ENCODE measurements around the gene GPR132.

The GPR132 gene

DNA sequence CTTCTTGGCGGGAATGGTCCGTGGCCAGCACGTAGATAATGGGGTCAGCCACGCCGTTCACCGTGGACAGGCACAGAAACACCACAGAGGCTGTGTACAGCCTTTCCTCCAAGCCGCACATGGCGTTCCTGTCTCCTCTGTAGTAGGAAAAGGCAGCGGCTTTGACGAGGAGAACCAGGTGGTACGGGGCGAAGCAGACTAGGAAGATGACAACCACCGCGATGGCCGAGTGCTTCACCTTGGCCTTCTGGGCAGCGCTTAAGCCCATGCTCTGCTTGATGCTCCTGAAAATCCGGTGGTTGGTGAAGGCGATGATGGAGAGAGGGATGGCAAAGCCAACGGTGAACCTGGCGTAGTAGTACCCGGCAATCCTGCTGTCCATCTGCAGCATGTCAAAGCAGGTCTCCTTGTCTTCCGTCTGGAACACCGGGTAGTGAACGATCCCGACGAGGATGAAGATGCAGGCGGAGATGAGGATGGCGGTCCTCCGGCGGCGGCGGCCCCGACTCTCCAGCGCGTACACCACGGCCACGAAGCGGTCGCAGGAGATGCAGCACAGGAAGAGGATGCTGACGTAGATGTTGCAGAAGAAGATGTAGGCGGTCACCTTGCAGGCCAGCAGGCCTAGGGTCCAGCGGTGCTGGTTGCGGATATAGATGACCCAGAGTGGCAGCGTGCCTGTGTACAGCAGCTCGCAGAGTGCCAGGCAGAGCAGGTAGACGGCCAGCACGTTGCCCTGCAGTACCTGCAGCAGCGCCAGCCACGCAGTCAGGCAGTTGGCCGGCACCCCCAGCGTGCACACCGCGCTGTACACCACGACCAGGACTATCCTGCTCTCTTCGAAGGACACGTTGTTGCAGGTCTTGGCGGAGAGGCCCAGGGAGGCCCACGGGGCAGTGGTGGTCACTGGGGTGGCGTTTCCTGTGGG lies 13.8 kb downstream of the GPR132 start:
- no peak for DNase-seq
- no peak overlapping the region for H3K27ac ChIP-seq (ENCODE audit: insufficient read depth in 1 of 2, low read depth in 1 of 2, low read length in 2 of 2, poor library complexity in 1 of 2, severe bottlenecking in 2 of 2)
- POLR2A ChIA-PET: no interaction called here
- H3K4me3 ChIP-seq (ENCODE audit: control insufficient read depth in 1 of 7, extremely low read depth in 1 of 7, insufficient read depth in 4 of 7, low read depth in 2 of 7, low read length in 6 of 7): no peak overlapping the region
- H3K36me3 ChIP-seq (ENCODE audit: control insufficient read depth in 4 of 4, insufficient read depth in 4 of 4, low read length in 3 of 4): no peaks in the 10 kb centered on the region
- no peaks in the 10 kb centered on the region for H3K27me3 ChIP-seq (replicated peaks in 2 of 5; ENCODE audit: control insufficient read depth in 4 of 5, insufficient read depth in 5 of 5, low read length in 4 of 5)
- H3K4me1 ChIP-seq (ENCODE audit: control extremely low read depth in 1 of 4, control insufficient read depth in 4 of 4, insufficient read depth in 4 of 4, low read length in 3 of 4): peaks cover 0 to 10% (median 4%) of the 10 kb centered on the region in 4 experiments
- CTCF ChIA-PET: interaction anchor here (16.8 kb wide), 1 partner anchor 37 kb away, joined by 187 read pairs; no protein-coding TSS in a partner anchor
- 97% methylated on average over 52 of the region's 59 CpGs for WGBS (ENCODE audit: insufficient coverage)
- H3K9me3 ChIP-seq (ENCODE audit: control extremely low read depth in 1 of 5, control insufficient read depth in 4 of 5, insufficient read depth in 2 of 5, low read depth in 1 of 5, low read length in 4 of 5): no peaks in the 10 kb centered on the region

DNA sequence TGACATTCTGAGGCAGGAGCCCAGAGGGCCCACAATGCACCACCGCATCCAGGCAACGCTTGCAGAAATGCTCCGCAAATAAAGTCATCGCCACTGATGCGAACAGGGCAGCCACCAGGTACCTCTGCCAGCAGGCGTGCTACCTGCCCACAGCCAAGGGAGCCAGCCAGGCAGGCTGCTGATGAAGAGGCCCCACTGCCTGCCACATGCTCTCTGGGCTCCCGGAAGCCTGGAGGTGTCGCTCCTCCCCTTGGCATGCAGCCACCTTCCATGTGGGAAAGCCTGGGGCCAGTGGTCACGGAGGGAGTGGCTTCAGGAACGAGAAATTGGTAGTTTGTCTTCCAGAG lies 14.7 kb downstream of the GPR132 start:
- Histone ChIP-seq H3K36me3 (ENCODE audit: control insufficient read depth in 4 of 4, insufficient read depth in 4 of 4, low read length in 3 of 4) (no peaks in the 10 kb centered on the region), H3K27me3 (replicated peaks in 2 of 5; ENCODE audit: control insufficient read depth in 4 of 5, insufficient read depth in 5 of 5, low read length in 4 of 5) (no peaks in the 10 kb centered on the region), H3K4me3 (ENCODE audit: control insufficient read depth in 1 of 7, extremely low read depth in 1 of 7, insufficient read depth in 4 of 7, low read depth in 2 of 7, low read length in 6 of 7) (no peak overlapping the region), H3K4me1 (ENCODE audit: control extremely low read depth in 1 of 4, control insufficient read depth in 4 of 4, insufficient read depth in 4 of 4, low read length in 3 of 4) (peaks cover 0 to 16% (median 7%) of the 10 kb centered on the region in 4 experiments), H3K27ac (ENCODE audit: insufficient read depth in 1 of 2, low read depth in 1 of 2, low read length in 2 of 2, poor library complexity in 1 of 2, severe bottlenecking in 2 of 2) (no peak overlapping the region), H3K9me3 (ENCODE audit: control extremely low read depth in 1 of 5, control insufficient read depth in 4 of 5, insufficient read depth in 2 of 5, low read depth in 1 of 5, low read length in 4 of 5) (no peaks in the 10 kb centered on the region)
- peak in 2 of 3 donors; percentile 60 to 66 for DNase-seq
- ChIA-PET CTCF (interaction anchor here (8.0 kb wide), 1 partner anchor 23 kb away, joined by 49 read pairs; no protein-coding TSS in a partner anchor), POLR2A (no interaction called here)
- WGBS (ENCODE audit: insufficient coverage): 60% methylated on average over 9 of the region's 10 CpGs

DNA sequence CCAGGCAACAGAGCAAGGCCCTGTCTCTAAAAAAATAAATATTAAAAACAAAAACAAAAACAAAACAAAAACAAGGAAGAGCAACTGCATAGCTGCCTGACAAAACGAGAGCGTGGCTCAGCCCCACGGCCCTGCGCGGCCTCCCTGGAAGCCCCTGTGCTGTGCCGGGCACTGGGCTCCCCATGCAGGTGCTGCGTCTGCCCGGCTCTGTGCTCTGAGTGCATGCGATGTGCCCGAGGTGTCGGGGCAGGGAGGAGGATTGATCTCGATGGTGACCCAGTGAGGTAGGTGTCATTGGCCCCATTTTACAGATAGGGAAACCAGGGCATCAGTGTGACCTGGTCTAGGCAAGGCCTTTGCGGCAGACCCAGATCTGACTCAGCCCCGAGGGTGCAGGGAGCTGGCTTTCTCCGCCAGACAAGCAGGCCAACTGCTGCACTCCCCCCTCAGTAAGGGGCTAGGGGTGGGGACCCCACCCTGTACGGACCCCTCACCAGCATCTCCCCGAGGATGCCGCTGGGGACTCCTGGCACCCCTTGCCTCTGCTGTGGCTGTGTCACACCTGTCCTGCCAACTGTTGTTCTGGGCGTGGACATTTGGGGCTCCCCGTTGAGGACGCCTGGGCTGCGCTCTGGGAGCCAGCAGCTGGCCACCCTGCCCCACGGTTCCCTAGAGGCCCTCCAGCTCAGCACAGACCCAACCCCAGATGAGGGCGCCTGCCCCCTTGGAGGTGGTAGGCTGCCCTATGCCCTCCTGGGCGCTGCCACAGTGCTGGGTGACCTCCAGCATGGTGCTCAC lies 15.3 kb downstream of the GPR132 start:
- Histone ChIP-seq H3K27ac (ENCODE audit: insufficient read depth in 1 of 2, low read depth in 1 of 2, low read length in 2 of 2, poor library complexity in 1 of 2, severe bottlenecking in 2 of 2) (no peak overlapping the region), H3K36me3 (ENCODE audit: control insufficient read depth in 4 of 4, insufficient read depth in 4 of 4, low read length in 3 of 4) (no peaks in the 10 kb centered on the region), H3K4me3 (ENCODE audit: control insufficient read depth in 1 of 7, extremely low read depth in 1 of 7, insufficient read depth in 4 of 7, low read depth in 2 of 7, low read length in 6 of 7) (no peak overlapping the region), H3K27me3 (replicated peaks in 2 of 5; ENCODE audit: control insufficient read depth in 4 of 5, insufficient read depth in 5 of 5, low read length in 4 of 5) (peaks cover 0 to under 1% (median 0%) of the 10 kb centered on the region in 5 experiments), H3K9me3 (ENCODE audit: control extremely low read depth in 1 of 5, control insufficient read depth in 4 of 5, insufficient read depth in 2 of 5, low read depth in 1 of 5, low read length in 4 of 5) (no peaks in the 10 kb centered on the region), H3K4me1 (ENCODE audit: control extremely low read depth in 1 of 4, control insufficient read depth in 4 of 4, insufficient read depth in 4 of 4, low read length in 3 of 4) (peaks cover 0 to 17% (median 9%) of the 10 kb centered on the region in 4 experiments)
- 90% methylated on average over 21 of the region's 25 CpGs for WGBS (ENCODE audit: insufficient coverage)
- CTCF ChIA-PET: interaction anchor here (8.0 kb wide), 1 partner anchor 24 kb away, joined by 49 read pairs; no protein-coding TSS in a partner anchor
- DNase-seq: no peak
- POLR2A ChIA-PET: no interaction called here

DNA sequence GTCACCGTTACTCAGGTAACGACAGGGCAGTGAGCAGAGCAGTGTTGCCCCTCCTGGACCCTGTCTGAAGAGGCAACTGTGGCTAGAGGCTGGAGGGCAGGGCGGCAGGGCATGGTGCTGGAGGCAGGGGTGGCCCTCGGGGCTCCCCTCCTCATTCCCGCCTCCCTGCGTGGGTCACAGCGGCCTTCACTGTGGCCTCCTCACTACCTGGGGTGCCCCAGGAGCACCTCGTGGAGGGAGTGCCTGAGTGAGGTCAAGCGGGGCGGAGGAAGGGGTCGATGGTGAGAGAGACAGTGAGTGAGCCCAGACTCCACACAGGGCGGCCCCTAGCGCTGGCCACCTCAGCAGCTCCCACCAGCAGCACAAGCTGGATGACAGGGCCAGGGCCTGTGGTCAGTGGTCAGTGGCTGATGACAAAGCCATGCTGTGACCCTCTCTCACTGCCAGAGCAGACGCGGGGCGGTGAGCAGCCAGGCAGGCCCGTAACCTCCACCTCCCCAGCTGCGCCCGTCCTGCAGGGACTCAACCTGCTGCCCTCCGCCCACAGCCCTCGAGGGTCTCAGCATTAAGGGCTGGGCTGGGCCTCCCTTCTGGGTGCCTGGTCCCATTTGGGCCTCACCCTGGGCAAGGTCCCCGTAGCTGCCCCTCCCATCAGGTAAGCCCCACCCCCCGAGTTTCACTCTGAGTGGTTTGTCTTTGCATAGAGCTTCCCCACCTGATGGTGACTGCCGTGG lies 17.8 kb downstream of the GPR132 start:
- Histone ChIP-seq H3K27me3 (replicated peaks in 2 of 5; ENCODE audit: control insufficient read depth in 4 of 5, insufficient read depth in 5 of 5, low read length in 4 of 5) (peaks cover 0 to 2% (median 0%) of the 10 kb centered on the region in 5 experiments), H3K36me3 (ENCODE audit: control insufficient read depth in 4 of 4, insufficient read depth in 4 of 4, low read length in 3 of 4) (no peaks in the 10 kb centered on the region), H3K27ac (ENCODE audit: insufficient read depth in 1 of 2, low read depth in 1 of 2, low read length in 2 of 2, poor library complexity in 1 of 2, severe bottlenecking in 2 of 2) (no peak overlapping the region), H3K4me3 (ENCODE audit: control insufficient read depth in 1 of 7, extremely low read depth in 1 of 7, insufficient read depth in 4 of 7, low read depth in 2 of 7, low read length in 6 of 7) (no peak overlapping the region), H3K4me1 (ENCODE audit: control extremely low read depth in 1 of 4, control insufficient read depth in 4 of 4, insufficient read depth in 4 of 4, low read length in 3 of 4) (peaks cover 0 to 21% (median 13%) of the 10 kb centered on the region in 4 experiments), H3K9me3 (ENCODE audit: control extremely low read depth in 1 of 5, control insufficient read depth in 4 of 5, insufficient read depth in 2 of 5, low read depth in 1 of 5, low read length in 4 of 5) (no peaks in the 10 kb centered on the region)
- ChIA-PET CTCF (interaction anchor here (0.7 to 8.8 kb wide), 8 partner anchors 10 to 153 kb away, joined by 3 to 100 read pairs (median 13); no protein-coding TSS in a partner anchor), POLR2A (interaction anchor here (0.8 kb wide), 1 partner anchor 39 kb away, joined by 4 read pairs; no protein-coding TSS in a partner anchor)
- DNase-seq: no peak
- 94% methylated on average over 21 of the region's 24 CpGs for WGBS (ENCODE audit: insufficient coverage)

DNA sequence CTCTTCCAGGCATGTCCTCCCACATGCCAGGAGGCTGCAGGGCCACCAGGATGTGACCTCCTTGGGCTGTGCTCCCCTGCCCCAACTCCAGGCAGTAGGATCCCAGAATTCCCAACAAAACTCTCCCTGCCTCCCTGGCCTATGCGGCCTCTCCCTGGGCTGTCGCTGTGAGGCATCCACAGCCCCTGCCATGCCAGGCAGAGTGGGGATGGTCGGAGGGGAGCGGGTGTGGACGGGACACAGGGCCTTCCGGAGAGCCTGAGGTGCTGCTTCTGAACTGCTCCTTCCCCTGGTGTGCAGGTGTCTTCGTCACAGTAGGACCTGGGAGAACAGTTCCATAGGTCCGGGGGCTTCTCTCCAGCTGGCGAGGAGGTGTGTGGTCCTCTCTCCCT lies 18.3 kb downstream of the GPR132 start:
- 96% methylated on average over 8 of the region's 9 CpGs for WGBS (ENCODE audit: insufficient coverage)
- no peaks in the 10 kb centered on the region for H3K9me3 ChIP-seq (ENCODE audit: control extremely low read depth in 1 of 5, control insufficient read depth in 4 of 5, insufficient read depth in 2 of 5, low read depth in 1 of 5, low read length in 4 of 5)
- no peak overlapping the region for H3K4me3 ChIP-seq (ENCODE audit: control insufficient read depth in 1 of 7, extremely low read depth in 1 of 7, insufficient read depth in 4 of 7, low read depth in 2 of 7, low read length in 6 of 7)
- H3K4me1 ChIP-seq (ENCODE audit: control extremely low read depth in 1 of 4, control insufficient read depth in 4 of 4, insufficient read depth in 4 of 4, low read length in 3 of 4): peaks cover 0 to 21% (median 13%) of the 10 kb centered on the region in 4 experiments
- POLR2A ChIA-PET: interaction anchor here (1.9 kb wide), 1 partner anchor 18 kb away, joined by 9 read pairs; the partner anchor contains the start of gene GPR132
- CTCF ChIA-PET: interaction anchor here (0.7 to 8.8 kb wide), 14 partner anchors 11 to 152 kb away, joined by 3 to 100 read pairs (median 17); partner anchors contain the start of gene CDCA4
- no peak overlapping the region for H3K27ac ChIP-seq (ENCODE audit: insufficient read depth in 1 of 2, low read depth in 1 of 2, low read length in 2 of 2, poor library complexity in 1 of 2, severe bottlenecking in 2 of 2)
- peaks cover 0 to 4% (median 0%) of the 10 kb centered on the region in 5 experiments for H3K27me3 ChIP-seq (replicated peaks in 2 of 5; ENCODE audit: control insufficient read depth in 4 of 5, insufficient read depth in 5 of 5, low read length in 4 of 5)
- H3K36me3 ChIP-seq (ENCODE audit: control insufficient read depth in 4 of 4, insufficient read depth in 4 of 4, low read length in 3 of 4): no peaks in the 10 kb centered on the region
- DNase-seq: no peak

DNA sequence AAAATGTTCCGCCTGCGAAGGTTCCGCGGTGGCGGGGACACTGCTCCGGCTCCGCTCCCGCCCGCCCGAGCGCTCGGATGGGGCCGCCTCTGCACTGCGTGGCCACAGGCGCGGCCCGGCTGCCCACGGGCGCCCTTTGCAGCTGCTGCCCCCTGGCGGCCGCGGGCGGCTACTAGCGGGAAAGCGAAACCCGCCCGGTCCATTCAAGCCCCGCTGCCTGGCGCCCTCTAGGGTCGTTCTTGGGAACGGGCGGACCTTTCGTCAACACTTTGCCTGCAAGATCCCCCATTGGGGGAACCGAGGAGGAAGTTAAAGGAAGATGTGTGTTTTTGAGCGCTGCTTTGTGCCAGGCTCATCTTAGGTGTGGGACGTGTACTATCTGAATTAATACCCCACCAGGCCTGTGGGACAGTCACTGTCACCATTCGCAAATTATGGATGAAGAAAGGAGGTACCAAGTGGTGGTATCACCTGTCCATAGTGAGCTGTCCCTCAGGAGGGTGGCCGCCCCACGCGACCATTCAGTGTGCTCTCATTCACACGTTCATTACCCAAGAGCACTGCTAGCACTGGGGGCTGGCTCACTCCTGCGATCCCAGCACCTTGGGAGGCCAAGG lies 19.4 kb downstream of the GPR132 start:
- WGBS (ENCODE audit: insufficient coverage): 4% methylated on average over 35 of the region's 42 CpGs

More for the DNA sequence above, 19.4 kb downstream of the GPR132 start:
- POLR2A ChIA-PET: interaction anchor here (0.5 to 1.9 kb wide), 4 partner anchors 13 to 27 kb away, joined by 3 to 9 read pairs (median 4); partner anchors contain the start of gene GPR132
- Histone ChIP-seq H3K27me3 (replicated peaks in 2 of 5; ENCODE audit: control insufficient read depth in 4 of 5, insufficient read depth in 5 of 5, low read length in 4 of 5) (peaks cover 0 to 4% (median 0%) of the 10 kb centered on the region in 5 experiments), H3K9me3 (ENCODE audit: control extremely low read depth in 1 of 5, control insufficient read depth in 4 of 5, insufficient read depth in 2 of 5, low read depth in 1 of 5, low read length in 4 of 5) (no peaks in the 10 kb centered on the region), H3K27ac (ENCODE audit: insufficient read depth in 1 of 2, low read depth in 1 of 2, low read length in 2 of 2, poor library complexity in 1 of 2, severe bottlenecking in 2 of 2) (no peak overlapping the region), H3K4me3 (ENCODE audit: control insufficient read depth in 1 of 7, extremely low read depth in 1 of 7, insufficient read depth in 4 of 7, low read depth in 2 of 7, low read length in 6 of 7) (peak overlapping the region in 3 of 7 experiments; percentile 32 to 48 (median 44)), H3K4me1 (ENCODE audit: control extremely low read depth in 1 of 4, control insufficient read depth in 4 of 4, insufficient read depth in 4 of 4, low read length in 3 of 4) (peaks cover 0 to 20% (median 13%) of the 10 kb centered on the region in 4 experiments), H3K36me3 (ENCODE audit: control insufficient read depth in 4 of 4, insufficient read depth in 4 of 4, low read length in 3 of 4) (no peaks in the 10 kb centered on the region)
- CTCF ChIA-PET: interaction anchor here (0.6 to 8.8 kb wide), 22 partner anchors 10 to 151 kb away, joined by 3 to 100 read pairs (median 7); partner anchors contain the start of gene CDCA4
- DNase-seq: peak; percentile 90 to 95 (median 93)

Measured in common myeloid progenitor, CD34-positive (primary cell).